H1 (cell line): Measurements from ENCODE around the gene EXOC6. TPM values are rescaled to one million over a fixed set of nuclear protein-coding genes. Genes with fewer than 3 reads are reported as not detected.

Source experiments
- CTCF ChIA-PET: fragments of 300-600 bp; sonication (Branson Sonifier 250); formaldehyde crosslinking; loops from one replicate; lab custom pipeline; 2021; ENCODE audit not compliant: partially characterized antibody; lab: Charles Lee
- POLR2A ChIA-PET: fragments of 300-600 bp; sonication (Branson Sonifier 250); formaldehyde crosslinking; loops from one replicate; lab custom pipeline; 2021; ENCODE audit warnings: inconsistent platforms; ENCODE audit not compliant: partially characterized antibody; lab: Charles Lee
- DNase-seq, 2 experiments: peaks; one replicate each; pipeline versions ENCODE4 v3.0.0 to v3.0.0-alpha.2; 2010 to 2022; ENCODE audit warnings: low spot score in 2 of 2, low read depth in 1 of 2, mixed read lengths in 1 of 2
- FAIRE-seq: peaks from 2 replicates; lab custom pipeline; 2011; peaks lifted over from hg19 to GRCh38; lab: Jason Lieb, UNC
- H2AFZ ChIP-seq: 2 replicates; pipeline ENCODE4 v1.8.1; 2012; ENCODE audit warnings: low read length, inconsistent platforms
- H2AK5ac ChIP-seq: 2 replicates; pipeline ENCODE4 v1.6.1; 2013; ENCODE audit warnings: low read depth, low read length
- H2BK120ac ChIP-seq: replicated peaks from 2 replicates; pipeline ENCODE3; 2013; ENCODE audit warnings: low read depth, low read length, inconsistent platforms
- H2BK12ac ChIP-seq: 2 replicates; pipeline ENCODE4 v1.6.1; 2013; ENCODE audit warnings: low read depth, low read length
- H2BK15ac ChIP-seq: 2 replicates; pipeline ENCODE4 v1.6.1; 2013; ENCODE audit warnings: low read length
- H2BK20ac ChIP-seq: 2 replicates; pipeline ENCODE4 v1.6.1; 2013; ENCODE audit warnings: low read length
- H2BK5ac ChIP-seq: 2 replicates; pipeline ENCODE4 v1.6.1; 2013; ENCODE audit warnings: low read depth, low read length
- H3K14ac ChIP-seq: 2 replicates; pipeline ENCODE4 v1.6.1; 2013; ENCODE audit warnings: inconsistent platforms; ENCODE audit not compliant: insufficient read length
- H3K18ac ChIP-seq: 2 replicates; pipeline ENCODE4 v1.6.1; 2013; ENCODE audit warnings: low read length; ENCODE audit errors: extremely low read depth
- H3K23ac ChIP-seq: 2 replicates; pipeline ENCODE4 v1.6.1; 2013; ENCODE audit warnings: inconsistent platforms; ENCODE audit not compliant: insufficient read length
- H3K23me2 ChIP-seq: 2 replicates; pipeline ENCODE4 v1.6.1; 2013; ENCODE audit warnings: low read depth, low read length
- H3K27ac ChIP-seq: 2 replicates; pipeline ENCODE4 v1.6.1; 2011; ENCODE audit warnings: low read depth, low read length, inconsistent platforms
- H3K27me3 ChIP-seq, 4 experiments: replicated peaks in 1 of 4; 1 replicate in 1 of 4; 2 replicates in 3 of 4; pipeline versions ENCODE4 v1.6.1 to v1.8.1; 2011 to 2013; ENCODE audit warnings: low read length in 3 of 4, mild to moderate bottlenecking in 3 of 4, inconsistent platforms in 2 of 4, mixed read lengths in 2 of 4, moderate library complexity in 1 of 4; ENCODE audit not compliant: control insufficient read depth in 3 of 4, insufficient read depth in 3 of 4; ENCODE audit errors: extremely low read depth in 1 of 4
- H3K36me3 ChIP-seq, 4 experiments: 2 replicates each; pipeline versions ENCODE4 v1.6.1 to v1.8.1; 2011 to 2013; ENCODE audit warnings: mild to moderate bottlenecking in 4 of 4, low read length in 3 of 4, moderate library complexity in 2 of 4, control low read depth in 1 of 4, inconsistent platforms in 1 of 4; ENCODE audit not compliant: insufficient read depth in 4 of 4, control insufficient read depth in 2 of 4
- H3K4ac ChIP-seq: replicated peaks from 2 replicates; pipeline ENCODE3; 2013; ENCODE audit warnings: low read length, low read depth, mixed read lengths, inconsistent platforms; ENCODE audit not compliant: insufficient read length
- H3K4me1 ChIP-seq, 4 experiments: replicated peaks in 1 of 4; 1 replicate in 1 of 4; 2 replicates in 3 of 4; pipeline versions ENCODE4 v1.6.1 to v1.8.1; 2011 to 2013; ENCODE audit warnings: low read length in 3 of 4, inconsistent platforms in 2 of 4, mixed read lengths in 1 of 4; ENCODE audit not compliant: insufficient read depth in 4 of 4, control insufficient read depth in 3 of 4
- H3K4me2 ChIP-seq, 2 experiments: 2 replicates each; pipeline versions ENCODE4 v1.6.1 to v1.8.1; 2011 to 2013; ENCODE audit warnings: low read depth in 2 of 2, low read length in 2 of 2, control low read depth in 1 of 2, inconsistent platforms in 1 of 2, mild to moderate bottlenecking in 1 of 2; ENCODE audit not compliant: insufficient read depth in 1 of 2
- H3K4me3 ChIP-seq, 4 experiments: fragments of 200-600, 300-600 bp in 1 of 4; sonication (generic), shearing (Covaris generic), sonication (Bioruptor Twin) in 1 of 4; 2 replicates each; pipeline versions ENCODE4 v1.5.1 to v1.8.1; 2011 to 2016; ENCODE audit warnings: low read length in 4 of 4, low read depth in 3 of 4, control low read depth in 2 of 4, inconsistent platforms in 2 of 4, mild to moderate bottlenecking in 2 of 4, mixed read lengths in 1 of 4, moderate library complexity in 1 of 4; ENCODE audit not compliant: insufficient read depth in 2 of 4; ENCODE audit errors: extremely low read depth in 1 of 4
- H3K56ac ChIP-seq: replicated peaks from 2 replicates; pipeline ENCODE3; 2013; ENCODE audit warnings: low read depth, mild to moderate bottlenecking, mixed read lengths, low read length, inconsistent platforms; ENCODE audit not compliant: insufficient read length
- H3K79me1 ChIP-seq: 2 replicates; pipeline ENCODE4 v1.6.1; 2013; ENCODE audit warnings: low read depth, low read length, control low read depth
- H3K79me2 ChIP-seq, 2 experiments: 2 replicates each; pipeline versions ENCODE4 v1.6.1 to v1.8.1; 2012 to 2013; ENCODE audit warnings: low read length in 2 of 2, mild to moderate bottlenecking in 2 of 2, inconsistent platforms in 1 of 2; ENCODE audit not compliant: insufficient read depth in 2 of 2, control insufficient read depth in 1 of 2
- H3K9ac ChIP-seq, 4 experiments: replicated peaks in 1 of 4; 1 replicate in 1 of 4; 2 replicates in 3 of 4; pipeline versions ENCODE4 v1.6.1 to v1.8.1; 2011 to 2013; ENCODE audit warnings: low read depth in 3 of 4, low read length in 3 of 4, control low read depth in 2 of 4, mild to moderate bottlenecking in 2 of 4, moderate library complexity in 2 of 4, inconsistent platforms in 1 of 4; ENCODE audit errors: extremely low read depth in 1 of 4
- H3K9me3 ChIP-seq, 2 experiments: 2 replicates each; pipeline versions ENCODE4 v1.6.1 to v1.8.1; 2012 to 2013; ENCODE audit warnings: mild to moderate bottlenecking in 2 of 2, moderate library complexity in 2 of 2, control low read depth in 1 of 2, inconsistent platforms in 1 of 2, low read depth in 1 of 2, low read length in 1 of 2, mixed read lengths in 1 of 2; ENCODE audit not compliant: insufficient read depth in 2 of 2
- H4K20me1 ChIP-seq, 2 experiments: replicated peaks in 1 of 2; 2 replicates each; pipeline versions ENCODE3 to v1.8.1; 2011 to 2013; ENCODE audit warnings: inconsistent platforms in 2 of 2, low read length in 2 of 2, mild to moderate bottlenecking in 1 of 2; ENCODE audit not compliant: insufficient read depth in 2 of 2, control insufficient read depth in 1 of 2
- H4K5ac ChIP-seq: 2 replicates; pipeline ENCODE4 v1.6.1; 2013; ENCODE audit warnings: low read length, low read depth, mixed read lengths, inconsistent platforms; ENCODE audit not compliant: insufficient read length
- H4K8ac ChIP-seq: 2 replicates; pipeline ENCODE4 v1.8.0; 2013; ENCODE audit warnings: mild to moderate bottlenecking, moderate library complexity, low read length, inconsistent platforms; ENCODE audit not compliant: insufficient read depth; ENCODE audit errors: extremely low read depth
- H4K91ac ChIP-seq: replicated peaks from 2 replicates; pipeline ENCODE3; 2013; ENCODE audit warnings: low read length, mixed read lengths, inconsistent platforms; ENCODE audit not compliant: insufficient read length
- BRCA1 ChIP-seq: IDR thresholded peaks from 2 replicates; pipeline ENCODE4 v1.6.1; 2012; ENCODE audit warnings: low read depth, low read length, improper control_type of control experiment
- GABPA ChIP-seq: IDR thresholded peaks from 2 replicates; pipeline ENCODE4 v1.6.1; 2011; ENCODE audit warnings: mild to moderate bottlenecking, low read length, moderate library complexity, borderline replicate concordance; ENCODE audit not compliant: insufficient read depth
- polyA plus RNA-seq, 7 experiments: library from polyadenylated mRNA; depleted of rRNA in 3 of 7; stranded (reverse) in 5 of 7; unstranded in 2 of 7; fragments of >200 nt in 5 of 7; fragments of 200-250 nt in 2 of 7; gene quantifications; 1 replicate in 5 of 7; 2 replicates in 1 of 7; 4 replicates in 1 of 7; pipeline versions ENCODE4 v1.2.1 to v1.2.3, GENCODE V29; 2011 to 2013; ENCODE audit warnings: missing spikeins in 2 of 7, mixed read lengths in 2 of 7
- total RNA-seq: library from RNA; stranded (reverse); fragmentation: NEBNext Ultra II Directional; extraction: Animal tissue kit (Norgen Biotek cat#: 25700); gene quantifications from 2 replicates; pipeline ENCODE4 v1.2.1, GENCODE V29; 2021

The EXOC6 gene
- total and polyA plus RNA-seq, 2 of the 8 experiments (the other 6 are each of a cell fraction or from before 2014, with no cell fraction given) = 1.7 to 4.5 TPM

DNA sequence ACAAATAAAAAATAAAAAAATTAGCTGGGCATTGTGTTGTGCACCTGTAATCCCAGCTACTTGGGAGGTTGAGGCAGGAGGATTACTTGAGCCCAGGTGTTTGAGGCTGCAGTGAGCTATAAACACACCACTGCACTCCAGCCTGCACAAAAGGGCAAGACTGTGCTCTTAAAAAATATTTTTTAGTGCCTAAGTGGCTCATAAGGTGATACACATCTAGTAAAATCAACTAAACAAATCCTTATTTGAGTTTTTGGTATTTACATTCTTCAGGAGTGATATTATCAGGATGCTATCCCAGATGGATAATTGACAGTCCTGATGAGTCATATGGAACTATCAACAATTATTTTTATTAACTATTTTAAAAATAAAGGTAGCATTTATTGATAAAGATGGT, 93.9 kb downstream of the EXOC6 start:
- Histone ChIP-seq H3K27me3 (no peaks in the 10 kb centered on the region), H3K9ac (no peak overlapping the region), H3K79me2 (no peaks in the 10 kb centered on the region), H3K9me3 (no peaks in the 10 kb centered on the region), H3K4me2 (no peak overlapping the region), H3K14ac (no peak overlapping the region), H4K20me1 (no peaks in the 10 kb centered on the region), H2BK15ac (no peak overlapping the region), H2AFZ (no peak overlapping the region), H3K79me1 (no peaks in the 10 kb centered on the region), H2BK20ac (no peak overlapping the region), H2BK12ac (no peak overlapping the region), H2AK5ac (no peak overlapping the region), H3K27ac (no peak overlapping the region), H2BK5ac (no peak overlapping the region), H3K23me2 (no peaks in the 10 kb centered on the region), H3K56ac (no peak overlapping the region), H3K18ac (no peak overlapping the region), H3K4me1 (no peaks in the 10 kb centered on the region), H2BK120ac (no peak overlapping the region), H4K91ac (no peak overlapping the region), H3K4me3 (no peak overlapping the region), H3K23ac (no peak overlapping the region), H4K5ac (no peak overlapping the region), H3K4ac (no peak overlapping the region), H4K8ac (no peak overlapping the region), H3K36me3 (no peaks in the 10 kb centered on the region)
- CTCF ChIA-PET = interaction anchor here (0.6 kb wide), 1 partner anchor 110 kb away, joined by 3 read pairs; no protein-coding TSS in a partner anchor
- POLR2A ChIA-PET = no interaction called here
- DNase-seq (no peak), FAIRE-seq (no peak)
- no peak for TF ChIP-seq GABPA
- TF ChIP-seq BRCA1 = no peak
